ENCODE measurements around the gene KCNN3.

- TF ChIP-seq CTCF (IDR thresholded peaks at IDR 0.05) (no peak), POLR2A (IDR thresholded peaks at IDR 0.05) (no peak), POLR2AphosphoS5 (IDR thresholded peaks at IDR 0.05) (no peak), EP300 (IDR thresholded peaks at IDR 0.05) (no peak)
Measured at GRCh38 chr1:154849645-154850131, 20.4 kb downstream of the KCNN3 start.
